Pancreas (tissue), 10 donors: ENCODE results near the gene CDC37. TPM values are rescaled to one million over a fixed set of nuclear protein-coding genes. Genes with fewer than 3 reads are reported as not detected.

Source experiments
- ATAC-seq, 4 donors: fragments of 200-7000 bp; cut with Tn5 transposase; one replicate each; pipeline versions ENCODE4 v1.8.0 to v1.9.1; 2020; ENCODE audit warnings: mild to moderate bottlenecking in 4 of 4, moderate library complexity in 4 of 4
- DNase-seq, 6 donors: peaks; one replicate each; pipeline ENCODE4 v3.0.0-alpha.2; 2020
- FAIRE-seq: peaks from 2 replicates; lab custom pipeline; 2012; peaks lifted over from hg19 to GRCh38; lab: Jason Lieb, UNC
- H3K27ac ChIP-seq, 4 donors: fragments of 200-600 bp; sonication (generic); 1 replicate in 3 of 4; 2 replicates in 1 of 4; pipeline versions ENCODE4 v1.5.0 to v1.8.0; 2020
- H3K27me3 ChIP-seq, 4 donors: fragments of 200-600 bp; one replicate each; pipeline ENCODE4 v1.8.0; 2021
- H3K36me3 ChIP-seq, 3 donors: fragments of 200-600 bp; sonication (generic) in 1 of 3; one replicate each; pipeline versions ENCODE4 v1.5.0 to v1.8.0; 2020 to 2021
- H3K4me1 ChIP-seq, 3 donors: fragments of 200-600 bp; one replicate each; pipeline ENCODE4 v1.8.0; 2021
- H3K4me3 ChIP-seq, 4 donors: fragments of 200-600 bp; sonication (generic) in 2 of 4; one replicate each; pipeline versions ENCODE4 v1.5.0 to v1.8.0; 2020 to 2021
- H3K9me3 ChIP-seq, 4 donors: fragments of 200-600 bp; one replicate each; pipeline ENCODE4 v1.8.0; 2021
- CTCF ChIP-seq, 4 donors: fragments of 200-600 bp; sonication (generic) in 3 of 4; IDR thresholded peaks; one replicate each; pipeline versions ENCODE4 v1.5.0 to v1.8.0; 2021; ENCODE audit warnings: antibody characterized with exemption in 4 of 4
- WGBS, 2 donors: extraction: QIAGEN DNeasy Blood & Tissue Kit; methylation state at CpG; one replicate each; pipeline ENCODE4 v1.1.7; 2013; 5-methylcytosine and 5-hydroxymethylcytosine counted together
- intact Hi-C, 3 donors: fragments of 100-400 bp; cut with DNase I; formaldehyde crosslinking; loops; one replicate each; pipeline versions ENCODE4 v1.11.1 to v1.14.2; 2022
- polyA plus RNA-seq, 2 donors: library from polyadenylated mRNA; stranded (reverse); fragments of 200-250 nt; gene quantifications; one replicate each; pipeline ENCODE4 v1.2.3, GENCODE V29; 2013
- total RNA-seq, 6 donors: library from RNA; stranded (reverse); fragmentation: NEBNext Ultra II Directional in 4 of 6; extraction: Animal tissue kit (Norgen Biotek cat#: 25700) in 4 of 6; gene quantifications; one replicate each; pipeline versions ENCODE4 v1.2.1 to v1.2.4, GENCODE V29; 2021 to 2023
- donor health status: healthy with polysubstance abuse.
- donor health status: DM: no; HTN: no; CAD: no; lungs with moderate emphysema.
- donor health status: DM: no; HTN: no; CAD: no.
- donor health status: control.
- donor health status: control.
- donor health status: Bipolar disorder and iron deficiency.
- donor health status: DM: yes; HTN: yes; CAD: no.
- donor health status: DM: no; HTN: no; CAD: no.
- donor health status: DM: no; HTN: no; CAD: no.
- donor health status: DM: yes; HTN: yes; CAD: no.

The CDC37 gene
- 10 to 100 TPM; 41.3 to 61.0 (median 48.5) TPM for total RNA-seq
- 100 to 1,000 TPM; 226 to 266 TPM for polyA plus RNA-seq

- intact Hi-C loops, result loop anchor here in 1 of 3 donors (10.0 kb wide), 1 partner anchor 161 kb away; the partner anchor contains the start of genes CDKN2D and KRI1
- peak within 1 kb of the TSS; percentile 82 to 96 (median 89) for H3K4me3 ChIP-seq
- H3K9me3 ChIP-seq, result no peaks in the 10 kb centered on the region
- no peaks in the 10 kb centered on the region for H3K27me3 ChIP-seq
- H3K4me1 ChIP-seq, result peaks cover 3 to 27% (median 10%) of the 10 kb centered on the region in 3 donors
- 0% methylated on average over 55 to 69 of the region's 69 CpGs for WGBS, 2 donors
- H3K27ac ChIP-seq, result peak within 1 kb of the TSS; percentile 24 to 70 (median 48)
- no peaks in the 10 kb centered on the region for H3K36me3 ChIP-seq
- TF ChIP-seq CTCF (IDR thresholded peaks at IDR 0.05), result no peak
- peak; percentile 93 to 99 (median 98) for DNase-seq
- no peak for FAIRE-seq
- peak; percentile 93 to 97 (median 96) for ATAC-seq
Measured at GRCh38 chr19:10403137-10404021, at the start of gene CDC37. Gene CDC37 (minus strand): TSS chr19:10403542. CDS start chr19:10403479, 63 bp downstream.

GRCh38 chr19:10450853-10451609 lies 47.7 kb upstream of the CDC37 start:
- TF ChIP-seq CTCF (IDR thresholded peaks at IDR 0.05), result no peak
- Histone ChIP-seq H3K4me1 (no peaks in the 10 kb centered on the region), H3K27me3 (no peaks in the 10 kb centered on the region), H3K36me3 (peaks cover 0 to 16% (median 3%) of the 10 kb centered on the region in 3 donors), H3K9me3 (no peaks in the 10 kb centered on the region), H3K4me3 (no peak overlapping the region), H3K27ac (no peak overlapping the region)
- FAIRE-seq (no peak), DNase-seq (peak in 1 of 6 donors; percentile 67), ATAC-seq (peak in 1 of 4 donors; percentile 26)
- intact Hi-C loops, result no loop called here
- WGBS, 2 donors, result 90 to 91% methylated on average over 24 to 25 of the region's 25 CpGs

- Histone ChIP-seq H3K27me3 (no peaks in the 10 kb centered on the region), H3K4me1 (no peaks in the 10 kb centered on the region), H3K9me3 (no peaks in the 10 kb centered on the region), H3K27ac (no peak overlapping the region), H3K36me3 (peaks cover 0 to 16% (median 3%) of the 10 kb centered on the region in 3 donors), H3K4me3 (no peak overlapping the region)
- FAIRE-seq, result no peak
- no peak for ATAC-seq
- no peak for DNase-seq
- no peak for TF ChIP-seq CTCF (IDR thresholded peaks at IDR 0.05)
- 94% methylated on average over 14 of the region's 14 CpGs for WGBS, 2 donors
- intact Hi-C loops, result no loop called here
Measured at GRCh38 chr19:10450191-10450852, 47.0 kb upstream of the CDC37 start.

GRCh38 chr19:10449037-10449436 lies 45.7 kb upstream of the CDC37 start:
- H3K27ac ChIP-seq, result no peak overlapping the region
- FAIRE-seq, result no peak
- peaks cover 0 to 16% (median 3%) of the 10 kb centered on the region in 3 donors for H3K36me3 ChIP-seq
- H3K4me1 ChIP-seq, result no peaks in the 10 kb centered on the region
- no peak for TF ChIP-seq CTCF (IDR thresholded peaks at IDR 0.05)
- no peak for ATAC-seq
- no peaks in the 10 kb centered on the region for H3K27me3 ChIP-seq
- no peak for DNase-seq
- WGBS, 2 donors, result 95 to 99% methylated on average over 7 of the region's 7 CpGs
- H3K9me3 ChIP-seq, result no peaks in the 10 kb centered on the region
- intact Hi-C loops, result no loop called here
- H3K4me3 ChIP-seq, result no peak overlapping the region
